Measurements from ENCODE around the gene NAA10. TPM values are rescaled to one million over a fixed set of nuclear protein-coding genes. Genes with fewer than 3 reads are reported as not detected.

Gene NAA10
- total and polyA plus RNA-seq, 2 of the 13 experiments (the other 11 are each of a cell fraction or from before 2014, with no cell fraction given), result 49.2 to 51.7 TPM

GRCh38 chrX:153957224-153957623 is 22.4 kb upstream of the NAA10 start:
- 100% methylated on average over 3 of the region's 17 CpGs for WGBS (ENCODE audit: low lambda C conversion rate)

More at GRCh38 chrX:153957224-153957623, 22.4 kb upstream of the NAA10 start:
- no peaks in the 10 kb centered on the region for H3K27me3 ChIP-seq (ENCODE audit: control insufficient read depth in 1 of 2, insufficient read depth in 2 of 2, low read length in 2 of 2)
- H3K27ac ChIP-seq (ENCODE audit: extremely low read length, insufficient read depth, low read length), result no peak overlapping the region
- no peaks in the 10 kb centered on the region for H3K9me3 ChIP-seq (ENCODE audit: low read length)
- H3K4me2 ChIP-seq (ENCODE audit: low read depth, low read length), result no peak overlapping the region
- CTCF ChIA-PET (ENCODE audit: low intra/inter-chr PET ratio, low total read pairs), result no interaction called here
- in situ Hi-C loops (cut with HindIII; ENCODE audit: extremely low pct_ligation_motif_present, low pct_unique_long_range_greater_than_20kb) (no loop called here), intact Hi-C loops (cut with micrococcal nuclease; ENCODE audit: unreplicated experiment) (no loop called here)
- H3K36me3 ChIP-seq (replicated peaks in 1 of 2; ENCODE audit: control insufficient read depth in 1 of 2, insufficient read depth in 2 of 2, low read length in 2 of 2), result peaks cover 25 to 79% of the 10 kb centered on the region in 2 experiments; a peak in 4 of 5 replicates
- H3K4me3 ChIP-seq (replicated peaks in 1 of 3; ENCODE audit: insufficient read depth in 1 of 3, low read depth in 2 of 3, low read length in 3 of 3), result no peak overlapping the region
- 0 out of 2 replicates have a peak, but pooled peaks cover 2% of the 10 kb centered on the region for H4K20me1 ChIP-seq (ENCODE audit: insufficient read depth, low read length)
- TF ChIP-seq THYN1 (CRISPR knock-in tag; IDR thresholded peaks at IDR 0.05; ENCODE audit: borderline replicate concordance, low read depth), result no peak
- TF ChIP-seq NCOA2 (CRISPR knock-in tag; IDR thresholded peaks at IDR 0.05), result no peak
- TF ChIP-seq ZNF615 (CRISPR knock-in tag; IDR thresholded peaks at IDR 0.05; ENCODE audit: borderline replicate concordance), result no peak
- TF ChIP-seq ZNF746 (CRISPR knock-in tag; IDR thresholded peaks at IDR 0.05), result no peak
- TF ChIP-seq TEAD2 (CRISPR knock-in tag; IDR thresholded peaks at IDR 0.05), result no peak
- TF ChIP-seq HOMEZ (CRISPR knock-in tag; IDR thresholded peaks at IDR 0.05; ENCODE audit: low read depth), result no peak
- TF ChIP-seq SMARCC2 (IDR thresholded peaks at IDR 0.05), result no peak
- ATAC-seq, result no peak
- no peak overlapping the region for H3K9ac ChIP-seq (ENCODE audit: insufficient read depth, low read depth, low read length)
- no peak for DNase-seq (ENCODE audit: low spot score)
- H2AFZ ChIP-seq (ENCODE audit: low read length), result no peak overlapping the region
- no TSS peak for BruUV-seq (replicated peaks)
- H3K4me1 ChIP-seq (ENCODE audit: insufficient read depth, low read length), result no peaks in the 10 kb centered on the region
- peaks cover 5% of the 10 kb centered on the region for H3K79me2 ChIP-seq (ENCODE audit: insufficient read depth, low read length)
- POLR2A ChIA-PET, result no interaction called here
- no peak for FAIRE-seq
